ENCODE data around the gene ITGA5. TPM values are rescaled to one million over a fixed set of nuclear protein-coding genes. Genes with fewer than 3 reads are reported as not detected.

Gene ITGA5
- total RNA-seq, 1 experiment from 2014 or later, result 35.9 TPM

DNA sequence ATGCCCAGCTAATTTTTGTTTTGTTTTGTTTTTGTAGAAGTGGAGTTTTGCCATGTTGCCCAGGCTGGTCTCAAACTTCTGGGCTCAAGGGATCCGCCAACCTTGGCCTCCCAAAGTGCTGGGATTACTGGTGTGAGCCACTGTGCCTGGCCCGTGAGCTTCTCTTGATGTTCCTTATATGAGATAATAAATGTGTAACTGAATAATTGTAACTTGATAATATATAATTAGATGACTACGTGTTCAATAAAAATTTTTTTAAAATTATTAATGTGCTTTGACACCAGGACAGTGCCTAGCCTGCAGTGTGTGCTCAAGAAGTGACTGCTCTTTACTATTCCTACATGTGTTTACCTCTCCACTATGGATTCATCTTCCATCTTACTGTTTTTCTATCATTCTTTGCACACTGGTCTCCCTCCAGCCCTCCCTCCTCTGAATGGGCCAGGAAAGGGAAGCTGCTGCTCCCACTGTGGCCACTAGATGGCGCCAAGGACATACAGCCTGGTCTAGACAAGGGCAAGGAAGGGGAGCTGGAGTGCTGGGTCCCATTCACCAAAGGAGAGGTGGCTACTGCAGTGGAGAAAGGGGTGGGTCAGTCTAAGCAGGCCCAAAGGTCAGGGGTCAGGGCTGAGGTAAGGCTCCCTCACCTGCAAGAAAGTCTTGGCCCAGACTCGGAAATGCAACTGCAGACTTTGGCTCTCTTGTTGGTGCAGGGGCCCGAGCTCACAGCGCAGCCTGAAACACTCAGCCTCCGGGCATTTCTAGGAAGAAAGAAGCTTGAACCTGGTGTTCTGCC lies 19.9 kb downstream of the ITGA5 start:
- no peaks in the 10 kb centered on the region for H4K20me1 ChIP-seq (ENCODE audit: low read length)
- H3K4me3 ChIP-seq (ENCODE audit: low read length), result no peak overlapping the region
- intact Hi-C loops (cut with micrococcal nuclease), result loop anchor here (1.0 kb wide), 1 partner anchor 40 kb away; no protein-coding TSS in a partner anchor
- ChIA-PET CTCF (interaction anchor here (0.7 to 2.5 kb wide), 10 partner anchors 12 to 181 kb away, joined by 3 to 101 read pairs (median 6); no protein-coding TSS in a partner anchor), POLR2A (ENCODE audit: unreplicated experiment) (interaction anchor here (0.6 to 0.7 kb wide), 2 partner anchors 34 to 48 kb away, joined by 3 to 4 read pairs; no protein-coding TSS in a partner anchor)
- ATAC-seq, result peak; percentile 97
- peaks cover 15% of the 10 kb centered on the region; the same call in 1 of the 2 replicates for H3K36me3 ChIP-seq (ENCODE audit: low read depth, low read length)
- TF ChIP-seq EZH2phosphoT487 (IDR thresholded peaks at IDR 0.05; ENCODE audit: borderline replicate concordance, low read length), result no peak
- TF ChIP-seq, protein P1, sequence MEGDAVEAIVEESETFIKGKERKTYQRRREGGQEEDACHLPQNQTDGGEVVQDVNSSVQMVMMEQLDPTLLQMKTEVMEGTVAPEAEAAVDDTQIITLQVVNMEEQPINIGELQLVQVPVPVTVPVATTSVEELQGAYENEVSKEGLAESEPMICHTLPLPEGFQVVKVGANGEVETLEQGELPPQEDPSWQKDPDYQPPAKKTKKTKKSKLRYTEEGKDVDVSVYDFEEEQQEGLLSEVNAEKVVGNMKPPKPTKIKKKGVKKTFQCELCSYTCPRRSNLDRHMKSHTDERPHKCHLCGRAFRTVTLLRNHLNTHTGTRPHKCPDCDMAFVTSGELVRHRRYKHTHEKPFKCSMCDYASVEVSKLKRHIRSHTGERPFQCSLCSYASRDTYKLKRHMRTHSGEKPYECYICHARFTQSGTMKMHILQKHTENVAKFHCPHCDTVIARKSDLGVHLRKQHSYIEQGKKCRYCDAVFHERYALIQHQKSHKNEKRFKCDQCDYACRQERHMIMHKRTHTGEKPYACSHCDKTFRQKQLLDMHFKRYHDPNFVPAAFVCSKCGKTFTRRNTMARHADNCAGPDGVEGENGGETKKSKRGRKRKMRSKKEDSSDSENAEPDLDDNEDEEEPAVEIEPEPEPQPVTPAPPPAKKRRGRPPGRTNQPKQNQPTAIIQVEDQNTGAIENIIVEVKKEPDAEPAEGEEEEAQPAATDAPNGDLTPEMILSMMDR (conservative IDR thresholded peaks at IDR 0.05; ENCODE audit: low read depth, low read length), result peak; percentile 98
- H3K4me1 ChIP-seq (ENCODE audit: insufficient read depth, low read length), result no peaks in the 10 kb centered on the region
- no peaks in the 10 kb centered on the region for H3K79me2 ChIP-seq (ENCODE audit: low read length)
- H3K9me3 ChIP-seq (ENCODE audit: low read length), result no peaks in the 10 kb centered on the region
- H3F3A ChIP-seq (ENCODE audit: low read length, unreplicated experiment), result no peaks in the 10 kb centered on the region
- H3K27ac ChIP-seq (ENCODE audit: low read length), result no peak overlapping the region
- DNase-seq, result peak; percentile 92
- no TSS peak for BruUV-seq (replicated peaks)
- H3K9ac ChIP-seq (ENCODE audit: low read length), result no peak overlapping the region
- H3K4me2 ChIP-seq (ENCODE audit: low read length), result no peak overlapping the region
- no peak overlapping the region for H2AFZ ChIP-seq (ENCODE audit: low read length)
- H3K9me2 ChIP-seq (replicated peaks; ENCODE audit: low read length), result no peaks in the 10 kb centered on the region
- no peaks in the 10 kb centered on the region for H3K27me3 ChIP-seq (ENCODE audit: low read length)

DNA sequence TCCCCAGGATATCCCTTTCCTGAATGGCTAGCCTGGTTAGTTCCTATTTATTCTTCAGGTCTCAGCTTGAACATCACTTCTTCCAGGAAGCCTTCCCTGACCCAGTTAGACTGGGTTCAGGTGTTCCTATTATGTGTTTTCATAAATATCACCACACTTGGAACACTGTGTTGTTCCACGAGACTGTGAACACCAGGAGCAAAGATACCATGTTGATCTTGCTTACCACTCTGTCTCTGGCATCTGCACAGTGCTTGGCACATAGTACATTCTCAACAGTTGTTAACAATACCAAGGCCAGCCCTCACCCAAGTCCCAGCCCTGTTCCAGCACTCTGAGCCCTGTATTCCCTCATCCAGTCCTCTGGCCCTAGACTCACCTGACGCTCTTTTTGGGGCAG lies 20.8 kb downstream of the ITGA5 start:
- Histone ChIP-seq H3K27ac (ENCODE audit: low read length) (no peak overlapping the region), H3K4me3 (ENCODE audit: low read length) (no peak overlapping the region), H3K9me3 (ENCODE audit: low read length) (no peaks in the 10 kb centered on the region), H3K79me2 (ENCODE audit: low read length) (no peaks in the 10 kb centered on the region), H3K9ac (ENCODE audit: low read length) (no peak overlapping the region), H3K9me2 (replicated peaks; ENCODE audit: low read length) (no peaks in the 10 kb centered on the region), H2AFZ (ENCODE audit: low read length) (no peak overlapping the region), H4K20me1 (ENCODE audit: low read length) (no peaks in the 10 kb centered on the region), H3K27me3 (ENCODE audit: low read length) (no peaks in the 10 kb centered on the region), H3K36me3 (ENCODE audit: low read depth, low read length) (peaks cover 14% of the 10 kb centered on the region; the same call in 1 of the 2 replicates), H3F3A (ENCODE audit: low read length, unreplicated experiment) (no peaks in the 10 kb centered on the region), H3K4me1 (ENCODE audit: insufficient read depth, low read length) (no peaks in the 10 kb centered on the region), H3K4me2 (ENCODE audit: low read length) (no peak overlapping the region)
- ChIA-PET CTCF (interaction anchor here (1.5 kb wide), 1 partner anchor 46 kb away, joined by 7 read pairs; no protein-coding TSS in a partner anchor), POLR2A (ENCODE audit: unreplicated experiment) (interaction anchor here (0.6 kb wide), 1 partner anchor 54 kb away, joined by 6 read pairs; no protein-coding TSS in a partner anchor)
- TF ChIP-seq EZH2phosphoT487 (IDR thresholded peaks at IDR 0.05; ENCODE audit: borderline replicate concordance, low read length), result no peak
- TF ChIP-seq, protein P1 (conservative IDR thresholded peaks at IDR 0.05; ENCODE audit: low read depth, low read length), result no peak
- intact Hi-C loops (cut with micrococcal nuclease), result no loop called here
- DNase-seq (no peak), ATAC-seq (no peak)
- no TSS peak for BruUV-seq (replicated peaks)

DNA sequence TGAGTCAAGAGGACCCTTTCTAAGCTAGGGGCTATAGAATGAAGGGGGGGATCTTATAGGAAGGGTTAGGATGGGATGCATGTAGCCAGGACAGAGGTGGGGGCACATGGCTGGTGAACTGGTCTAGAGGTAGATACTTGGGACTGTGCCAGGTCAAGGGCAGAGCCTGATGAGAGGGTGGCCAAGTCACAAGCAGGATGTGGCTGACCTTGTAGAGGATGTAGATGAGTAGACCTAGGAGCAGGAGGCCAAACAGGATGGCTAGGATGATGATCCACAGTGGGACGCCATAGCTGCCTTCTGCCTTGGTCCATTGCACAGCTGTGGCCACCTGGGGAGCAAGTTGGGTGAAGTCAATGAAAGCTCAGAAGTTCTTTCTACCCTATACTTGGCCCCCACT lies 21.9 kb downstream of the ITGA5 start:
- Histone ChIP-seq H3K4me3 (ENCODE audit: low read length) (no peak overlapping the region), H3K4me1 (ENCODE audit: insufficient read depth, low read length) (no peaks in the 10 kb centered on the region), H3K9ac (ENCODE audit: low read length) (no peak overlapping the region), H4K20me1 (ENCODE audit: low read length) (no peaks in the 10 kb centered on the region), H3K79me2 (ENCODE audit: low read length) (no peaks in the 10 kb centered on the region), H3F3A (ENCODE audit: low read length, unreplicated experiment) (no peaks in the 10 kb centered on the region), H3K9me2 (replicated peaks; ENCODE audit: low read length) (no peaks in the 10 kb centered on the region), H3K36me3 (ENCODE audit: low read depth, low read length) (peaks cover 14% of the 10 kb centered on the region; the same call in 1 of the 2 replicates), H3K4me2 (ENCODE audit: low read length) (no peak overlapping the region), H3K27ac (ENCODE audit: low read length) (no peak overlapping the region), H3K9me3 (ENCODE audit: low read length) (no peaks in the 10 kb centered on the region), H2AFZ (ENCODE audit: low read length) (no peak overlapping the region), H3K27me3 (ENCODE audit: low read length) (no peaks in the 10 kb centered on the region)
- BruUV-seq (replicated peaks), result no TSS peak
- no peak for DNase-seq
- ChIA-PET POLR2A (ENCODE audit: unreplicated experiment) (no interaction called here), CTCF (no interaction called here)
- intact Hi-C loops (cut with micrococcal nuclease), result no loop called here
- ATAC-seq, result no peak
- TF ChIP-seq EZH2phosphoT487 (IDR thresholded peaks at IDR 0.05; ENCODE audit: borderline replicate concordance, low read length) (no peak), EZH2 (IDR thresholded peaks at IDR 0.05; ENCODE audit: low read length, unreplicated experiment) (no peak)
- TF ChIP-seq, protein P1 (conservative IDR thresholded peaks at IDR 0.05; ENCODE audit: low read depth, low read length), result no peak
